ENCODE measurements around the gene ITPRID2.
A peak's percentile ranks its signal among the peaks of the same experiment; 100 is the strongest.

The ITPRID2 gene

DNA sequence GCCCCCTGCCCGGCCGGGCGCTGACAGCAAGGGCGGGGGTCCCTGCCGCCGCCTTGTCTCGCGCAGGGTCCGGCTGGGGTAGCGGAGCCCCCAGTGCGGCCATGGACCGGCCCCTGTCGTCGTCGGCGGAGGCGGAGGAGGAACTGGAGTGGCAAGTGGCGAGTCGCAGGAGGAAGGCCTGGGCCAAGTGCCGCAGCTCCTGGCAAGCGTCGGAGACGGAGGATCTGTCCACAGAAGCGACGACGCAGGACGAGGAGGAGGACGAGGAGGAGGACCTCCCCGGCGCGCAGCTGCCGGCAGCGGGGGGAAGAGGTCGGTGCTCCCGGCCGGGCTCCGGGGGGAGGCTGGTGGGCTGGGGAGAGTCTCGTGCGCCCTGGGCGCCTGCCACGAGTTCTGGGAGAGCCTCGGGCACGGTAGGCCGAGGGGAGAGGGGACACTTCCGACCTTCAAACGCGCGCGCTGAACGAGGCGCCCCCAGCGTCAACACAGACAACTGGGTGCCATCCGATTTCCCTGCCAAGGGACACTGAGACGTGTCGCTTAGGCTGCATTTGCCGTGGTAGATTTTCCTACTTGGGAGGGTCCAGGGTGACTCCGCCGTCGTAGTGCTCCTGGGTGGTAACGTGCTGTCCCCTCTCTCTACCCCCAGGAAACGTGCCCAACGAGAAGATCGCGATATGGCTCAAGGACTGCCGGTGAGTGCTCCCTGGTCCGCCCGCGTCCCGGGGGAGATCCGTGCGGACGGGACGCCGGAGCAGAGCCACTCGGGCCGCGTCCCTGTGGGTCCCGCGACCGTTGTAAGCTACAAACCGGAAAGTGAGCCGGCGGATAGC is 652 bp downstream of the ITPRID2 start:
- TF ChIP-seq CTCF (conservative IDR thresholded peaks at IDR 0.05), result no peak; the same call in none of the 2 replicates
- peak overlapping the region; percentile 90 for H3K27ac ChIP-seq

- peak overlapping the region; percentile 90 for H3K27ac ChIP-seq
- TF ChIP-seq CTCF (conservative IDR thresholded peaks at IDR 0.05), result no peak
These were observed 1.4 kb downstream of the ITPRID2 start for GRCh38 chr2:181892799-181893435.

DNA sequence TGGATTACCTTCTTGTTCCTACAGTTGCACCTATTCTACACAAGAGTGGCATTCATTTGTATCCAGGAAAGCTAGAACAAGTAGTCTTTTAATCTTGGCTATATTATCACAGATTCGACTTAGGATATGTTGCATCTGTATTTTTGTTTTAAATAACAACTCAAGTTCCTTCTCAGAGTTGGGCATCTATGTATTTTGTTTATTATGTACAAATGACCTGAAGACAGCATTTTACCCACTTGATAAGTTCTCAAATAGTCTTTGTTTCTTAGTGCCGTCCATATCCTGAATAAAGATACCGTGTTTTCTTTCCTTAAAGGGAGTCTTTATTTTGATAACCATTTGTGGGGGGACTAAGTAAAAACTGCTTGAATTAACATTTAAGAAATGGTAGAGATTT is 2.9 kb downstream of the ITPRID2 start:
- H3K27ac ChIP-seq, result no peak overlapping the region
- no peak for TF ChIP-seq CTCF (conservative IDR thresholded peaks at IDR 0.05)

DNA sequence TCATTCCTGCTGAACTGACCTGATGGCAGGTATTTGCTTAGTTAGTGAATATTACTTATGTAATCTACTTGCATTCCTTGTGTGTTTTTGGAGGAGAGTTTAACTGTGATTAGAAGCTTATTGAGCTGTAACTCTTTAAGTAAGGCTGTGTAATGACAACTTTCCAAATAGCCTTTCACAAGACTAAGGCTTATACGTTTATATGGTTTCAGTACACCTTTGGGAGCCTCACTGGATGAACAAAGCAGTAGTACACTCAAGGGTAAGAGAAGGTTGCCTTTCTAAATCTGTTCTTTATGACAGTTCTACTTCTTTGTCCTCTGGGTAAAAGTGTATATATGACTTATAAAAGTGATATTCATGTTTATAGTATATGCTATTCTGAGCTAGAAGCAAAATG is 4.3 kb downstream of the ITPRID2 start:
- TF ChIP-seq CTCF (conservative IDR thresholded peaks at IDR 0.05), result no peak
- H3K27ac ChIP-seq, result no peak overlapping the region

DNA sequence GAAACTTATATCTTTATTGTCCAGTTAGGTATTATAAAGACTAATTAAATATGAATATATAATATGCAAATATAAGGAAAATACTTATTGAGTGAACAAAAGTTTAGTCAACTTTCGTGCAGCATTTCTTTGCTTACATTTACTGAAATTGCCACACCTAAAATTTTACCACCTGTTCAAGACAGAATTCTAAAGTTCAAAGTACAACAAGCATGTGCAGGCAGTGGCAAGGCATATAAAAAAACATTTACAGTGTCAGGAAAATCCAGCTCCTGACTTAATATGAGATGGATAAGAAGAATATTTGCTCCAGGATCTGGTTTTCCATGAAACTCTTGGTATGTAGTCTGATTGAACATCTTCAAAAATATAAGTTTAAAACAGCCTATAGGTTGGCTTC is 4.8 kb downstream of the ITPRID2 start:
- no peak for TF ChIP-seq CTCF (conservative IDR thresholded peaks at IDR 0.05)
- no peak overlapping the region for H3K27ac ChIP-seq

GRCh38 chr2:181900007-181900651 is 8.6 kb downstream of the ITPRID2 start:
- H3K27ac ChIP-seq, result peak overlapping the region; percentile 20; the same call in 1 of the 2 replicates
- no peak for TF ChIP-seq CTCF (conservative IDR thresholded peaks at IDR 0.05)

DNA sequence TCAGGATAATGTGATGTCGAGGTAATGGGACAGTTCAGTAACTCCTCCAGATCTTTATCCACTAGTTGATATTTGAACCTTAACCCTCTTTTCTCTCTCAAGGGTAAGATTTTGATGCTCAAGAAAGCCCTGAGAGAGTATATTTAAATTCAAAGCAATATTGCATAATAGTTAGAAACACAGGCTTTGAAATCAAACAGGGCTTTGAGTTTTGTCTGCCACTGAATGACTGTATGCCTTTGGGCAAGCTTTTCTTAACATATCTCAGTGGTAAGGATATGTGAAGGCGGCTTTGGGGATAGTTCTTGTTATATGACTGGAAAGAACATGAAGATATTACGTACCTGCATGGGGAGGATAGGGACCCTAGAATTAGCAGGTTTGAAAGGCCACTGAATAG is 11.1 kb downstream of the ITPRID2 start:
- H3K27ac ChIP-seq, result no peak overlapping the region
- no peak for TF ChIP-seq CTCF (conservative IDR thresholded peaks at IDR 0.05)
